IMR-90 (cell line): Measurements from ENCODE around the gene GNAS. TPM values are rescaled to one million over a fixed set of nuclear protein-coding genes. Genes with fewer than 3 reads are reported as not detected.

ENCODE experiments used
- ATAC-seq: fragments of 200-7000 bp; cut with Tn5 transposase; 2 replicates; pipeline ENCODE4 v1.9.1; 2020; ENCODE audit warnings: low read depth, mild to moderate bottlenecking, moderate library complexity
- BruUV-seq: library from RNA; stranded (reverse); fragments of 400-500 nt; replicated peaks from 2 replicates; lab custom pipeline; 2021; lab: Mats Ljungman, UMichigan
- CTCF ChIA-PET: fragments of 300-600 bp; formaldehyde crosslinking; extraction: SDS; loops from one replicate; lab custom pipeline; 2021; ENCODE audit warnings: antibody characterized with exemption; lab: Yijun Ruan, JAX
- POLR2A ChIA-PET: fragments of 300-600 bp; sonication (Branson Sonifier 250); formaldehyde crosslinking; loops from one replicate; lab custom pipeline; 2022; ENCODE audit warnings: antibody characterized with exemption; ENCODE audit not compliant: unreplicated experiment; lab: Charles Lee
- DNase-seq: peaks from one replicate; pipeline ENCODE4 v3.0.0; 2013
- H2AFZ ChIP-seq: replicated peaks from 2 replicates; pipeline ENCODE3; 2013; ENCODE audit warnings: low read length, mild to moderate bottlenecking; ENCODE audit not compliant: poor library complexity
- H2AK5ac ChIP-seq: 2 replicates; pipeline ENCODE4 v1.6.1; 2013; ENCODE audit warnings: low read depth, low read length, inconsistent platforms
- H2AK9ac ChIP-seq: replicated peaks from 2 replicates; pipeline ENCODE3; 2013; ENCODE audit warnings: mild to moderate bottlenecking, low read depth, low read length, moderate library complexity; ENCODE audit not compliant: poor library complexity
- H2BK120ac ChIP-seq: 2 replicates; pipeline ENCODE4 v1.6.1; 2013; ENCODE audit warnings: low read depth, low read length, inconsistent platforms
- H2BK15ac ChIP-seq: 3 replicates; pipeline ENCODE4 v1.6.1; 2013; ENCODE audit warnings: low read depth, low read length, inconsistent platforms
- H2BK20ac ChIP-seq: 2 replicates; pipeline ENCODE4 v1.6.1; 2013; ENCODE audit warnings: low read depth, mild to moderate bottlenecking, inconsistent platforms, low read length, moderate library complexity
- H2BK5ac ChIP-seq: 2 replicates; pipeline ENCODE4 v1.6.1; 2013; ENCODE audit warnings: mild to moderate bottlenecking, low read depth, low read length, inconsistent platforms; ENCODE audit not compliant: poor library complexity, severe bottlenecking
- H3K14ac ChIP-seq: replicated peaks from 2 replicates; pipeline ENCODE4 v1.6.1; 2013; ENCODE audit warnings: low read depth, low read length, inconsistent platforms
- H3K18ac ChIP-seq: 2 replicates; pipeline ENCODE4 v1.6.1; 2013; ENCODE audit warnings: low read depth, low read length, control low read depth
- H3K23ac ChIP-seq: 2 replicates; pipeline ENCODE4 v1.6.1; 2013; ENCODE audit warnings: low read depth, low read length, inconsistent platforms
- H3K27ac ChIP-seq: 2 replicates; pipeline ENCODE4 v1.5.1; 2013; ENCODE audit warnings: mild to moderate bottlenecking, control low read depth, low read length; ENCODE audit not compliant: insufficient read depth
- H3K27me3 ChIP-seq: 2 replicates; pipeline ENCODE4 v1.6.1; 2013; ENCODE audit warnings: low read length; ENCODE audit not compliant: control insufficient read depth, insufficient read depth
- H3K36me3 ChIP-seq: 2 replicates; pipeline ENCODE4 v1.6.1; 2013; ENCODE audit warnings: low read length, mixed read lengths; ENCODE audit not compliant: control insufficient read depth, insufficient read depth
- H3K4ac ChIP-seq: 2 replicates; pipeline ENCODE4 v1.6.1; 2013; ENCODE audit warnings: low read depth, low read length, inconsistent platforms
- H3K4me1 ChIP-seq: 2 replicates; pipeline ENCODE4 v1.6.1; 2013; ENCODE audit warnings: low read length, mixed read lengths; ENCODE audit not compliant: control insufficient read depth, insufficient read depth
- H3K4me2 ChIP-seq: 2 replicates; pipeline ENCODE4 v1.6.1; 2013; ENCODE audit warnings: low read depth, mild to moderate bottlenecking, control low read depth, low read length, moderate library complexity
- H3K4me3 ChIP-seq: 2 replicates; pipeline ENCODE4 v1.5.1; 2013; ENCODE audit warnings: low read depth, mild to moderate bottlenecking, control low read depth, low read length, moderate library complexity; ENCODE audit not compliant: insufficient read depth
- H3K56ac ChIP-seq: 2 replicates; pipeline ENCODE4 v1.6.1; 2013; ENCODE audit warnings: low read length, inconsistent platforms; ENCODE audit not compliant: insufficient read depth; ENCODE audit errors: extremely low read depth
- H3K79me1 ChIP-seq, 2 experiments: 2 replicates each; pipeline ENCODE4 v1.6.1; 2013; ENCODE audit warnings: low read length in 2 of 2, inconsistent platforms in 1 of 2, low read depth in 1 of 2
- H3K9ac ChIP-seq: 2 replicates; pipeline ENCODE4 v1.6.1; 2013; ENCODE audit warnings: low read depth, low read length, control low read depth
- H3K9me1 ChIP-seq: 2 replicates; pipeline ENCODE4 v1.6.1; 2013; ENCODE audit warnings: low read length, inconsistent platforms; ENCODE audit not compliant: insufficient read depth
- H3K9me3 ChIP-seq: 2 replicates; pipeline ENCODE4 v1.6.1; 2013; ENCODE audit warnings: low read length; ENCODE audit not compliant: control insufficient read depth, insufficient read depth
- H4K20me1 ChIP-seq: 2 replicates; pipeline ENCODE4 v1.6.1; 2013; ENCODE audit warnings: low read length, inconsistent platforms; ENCODE audit not compliant: insufficient read depth
- H4K5ac ChIP-seq: 2 replicates; pipeline ENCODE4 v1.6.1; 2013; ENCODE audit warnings: mild to moderate bottlenecking, low read depth, low read length, control low read depth
- H4K8ac ChIP-seq, 2 experiments: 2 replicates each; pipeline ENCODE4 v1.6.1; 2013; ENCODE audit warnings: low read depth in 2 of 2, low read length in 2 of 2, control low read depth in 1 of 2, inconsistent platforms in 1 of 2
- H4K91ac ChIP-seq: 2 replicates; pipeline ENCODE4 v1.6.1; 2013; ENCODE audit warnings: low read depth, low read length, inconsistent platforms; ENCODE audit not compliant: insufficient read depth
- BHLHE40 ChIP-seq: fragments of 150-350 bp; IDR thresholded peaks from 2 replicates; pipeline ENCODE4 v1.6.1; 2016; ENCODE audit warnings: mild to moderate bottlenecking, low read depth, low read length
- CHD1 ChIP-seq: IDR thresholded peaks from 2 replicates; pipeline ENCODE4 v1.6.1; 2012; ENCODE audit warnings: low read depth, low read length, improper control_type of control experiment
- ELK1 ChIP-seq: fragments of 150-350 bp; IDR thresholded peaks from 2 replicates; pipeline ENCODE4 v1.6.1; 2016; ENCODE audit warnings: low read depth, mild to moderate bottlenecking, low read length, moderate library complexity, borderline replicate concordance
- MAZ ChIP-seq: IDR thresholded peaks from 2 replicates; pipeline ENCODE4 v1.6.1; 2012; ENCODE audit warnings: low read depth, mild to moderate bottlenecking, low read length, improper control_type of control experiment, moderate library complexity, borderline replicate concordance
- POLR2A ChIP-seq: IDR thresholded peaks from 2 replicates; pipeline ENCODE4 v1.6.1; 2012; ENCODE audit warnings: mild to moderate bottlenecking, low read depth, low read length
- RAD21 ChIP-seq: IDR thresholded peaks from 2 replicates; pipeline ENCODE4 v1.6.1; 2012; ENCODE audit warnings: low read length, improper control_type of control experiment
- RCOR1 ChIP-seq: IDR thresholded peaks from 2 replicates; pipeline ENCODE4 v1.6.1; 2012; ENCODE audit warnings: mild to moderate bottlenecking, low read length, improper control_type of control experiment; ENCODE audit not compliant: insufficient replicate concordance
- WGBS, 2 experiments: methylation state at CpG; one replicate each; pipeline versions ENCODE4 v1.1.5 to v1.1.7; 2013; ENCODE audit warnings: missing lambda C conversion rate in 2 of 2; ENCODE audit not compliant: insufficient read length in 1 of 2; ENCODE audit errors: extremely low coverage in 2 of 2; 5-methylcytosine and 5-hydroxymethylcytosine counted together
- dilution Hi-C: fragments of 300-500 bp; cut with HindIII; formaldehyde crosslinking; loops from one replicate; pipeline ENCODE4 v1.14.3; 2018; ENCODE audit warnings: low sequenced_read_pairs; ENCODE audit not compliant: unreplicated experiment
- in situ Hi-C: fragments of 300-500 bp; cut with MboI; formaldehyde crosslinking; loops from 3 replicates; pipeline ENCODE4 v1.14.3; 2019; ENCODE audit warnings: low sequenced_read_pairs, inconsistent platforms, mixed read lengths
- intact Hi-C: fragments of 100-400 bp; cut with micrococcal nuclease; formaldehyde crosslinking; loops from 2 replicates; pipeline ENCODE4 v1.10.0; 2022
- polyA plus RNA-seq, 3 experiments: library from polyadenylated mRNA; depleted of rRNA; stranded (reverse); fragments of >200 nt; gene quantifications; 2 replicates each; pipeline ENCODE4 v1.2.3, GENCODE V29; 2012; ENCODE audit warnings: low replicate concordance in 1 of 3
- total RNA-seq: library from RNA; depleted of rRNA; stranded (reverse); fragments of >200 nt; gene quantifications from 2 replicates; pipeline ENCODE4 v1.2.3, GENCODE V29; 2012

Gene GNAS
- total and polyA plus RNA-seq, 2 of the 4 experiments (the other 2 are of a cell fraction): 397 to 1,356 TPM

DNA sequence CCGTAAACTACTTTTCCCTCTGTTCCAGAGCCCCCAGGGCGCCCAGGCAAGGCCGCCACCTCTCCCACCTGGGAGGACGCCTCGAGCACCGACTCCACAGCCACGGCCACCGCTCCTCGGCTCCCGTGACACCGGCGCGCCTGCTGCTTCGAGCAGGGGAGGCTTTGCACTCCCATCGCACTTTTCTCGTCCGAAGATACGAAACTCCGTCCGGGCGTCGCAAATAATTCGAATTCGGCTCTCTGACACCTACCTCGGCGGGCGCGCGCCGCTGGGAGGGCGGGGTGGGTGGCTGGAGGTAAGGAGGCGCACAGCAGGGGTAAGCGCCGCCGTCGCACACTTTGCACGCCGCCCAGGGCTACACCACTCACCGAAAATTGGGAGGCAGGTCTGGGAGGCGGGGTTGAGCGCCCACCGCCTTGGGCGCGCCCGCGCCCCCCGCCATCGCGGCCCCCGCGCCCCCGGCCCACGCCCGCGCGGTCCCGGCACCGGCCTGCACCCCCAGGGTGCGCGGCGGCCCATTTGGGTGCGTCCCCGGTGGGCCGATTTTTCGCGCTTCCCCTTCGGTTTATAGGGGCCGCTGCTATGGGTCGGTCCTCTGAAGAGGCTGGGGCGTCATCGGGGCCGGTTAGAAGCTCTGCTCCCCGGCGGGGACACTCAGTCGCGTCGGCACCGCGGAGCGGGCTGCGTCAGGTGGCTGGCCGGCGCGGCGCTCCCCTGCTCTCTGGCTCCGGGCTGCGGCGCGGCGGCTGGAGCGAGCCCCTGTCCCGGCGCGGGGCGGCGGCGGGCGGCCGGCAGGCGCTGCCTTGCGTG, 36.2 kb downstream of the GNAS start:
- no peaks in the 10 kb centered on the region for H3K36me3 ChIP-seq
- H3K14ac ChIP-seq: 0 out of 2 replicates have a peak overlapping the region, but pooled peaks have one; percentile 33
- ATAC-seq (peak; percentile 33), DNase-seq (peak; percentile 72)
- 0 out of 2 replicates have a peak overlapping the region, but pooled peaks have one; percentile 35 for H2AK5ac ChIP-seq
- H3K27ac ChIP-seq: no peak overlapping the region; the same call in 1 of the 2 replicates
- TF ChIP-seq POLR2A (peak; percentile 98), BHLHE40 (peak; percentile 78), RCOR1 (no peak), MAZ (peak; percentile 33; the same call in 1 of the 2 replicates), ELK1 (no peak), CHD1 (no peak), RAD21 (no peak)
- ChIA-PET POLR2A (interaction anchor here (0.6 kb wide), 1 partner anchor 627 kb away, joined by 3 read pairs; no protein-coding TSS in a partner anchor), CTCF (no interaction called here)
- peak overlapping the region; percentile 91 for H2AFZ ChIP-seq
- no peak overlapping the region for H3K56ac ChIP-seq
- H3K18ac ChIP-seq: no peak overlapping the region
- peak overlapping the region; percentile 88 for H3K9ac ChIP-seq
- H2BK20ac ChIP-seq: no peak overlapping the region
- H4K8ac ChIP-seq: peak overlapping the region; percentile 77 to 93
- H2BK5ac ChIP-seq: peak overlapping the region; percentile 62
- H3K9me1 ChIP-seq: no peaks in the 10 kb centered on the region
- H2AK9ac ChIP-seq: no peak overlapping the region
- WGBS, 2 experiments: 36% methylated on average over 38 of the region's 101 CpGs; no CpG with 5 or more reads in 1 of the 2 experiments
- H3K4me1 ChIP-seq: no peaks in the 10 kb centered on the region; the same call in 1 of the 2 replicates
- peaks cover 0 to 6% of the 10 kb centered on the region in 2 experiments; a peak in 1 of 4 replicates for H3K79me1 ChIP-seq
- no peak overlapping the region for H2BK15ac ChIP-seq
- peaks cover 10% of the 10 kb centered on the region; the same call in 1 of the 2 replicates for H4K20me1 ChIP-seq
- H4K5ac ChIP-seq: peak overlapping the region; percentile 89
- no peak overlapping the region; the same call in 1 of the 2 replicates for H4K91ac ChIP-seq
- peak overlapping the region; percentile 88 for H3K4me2 ChIP-seq
- peak overlapping the region; percentile 75 for H3K23ac ChIP-seq
- peak overlapping the region; percentile 100 for H3K4me3 ChIP-seq
- dilution Hi-C loops (no loop called here), intact Hi-C loops (no loop called here), in situ Hi-C loops (no loop called here)
- no peak overlapping the region for H2BK120ac ChIP-seq
- no TSS peak for BruUV-seq
- peaks cover 7% of the 10 kb centered on the region for H3K27me3 ChIP-seq
- no peaks in the 10 kb centered on the region; the same call in 1 of the 2 replicates for H3K9me3 ChIP-seq
- H3K4ac ChIP-seq: peak overlapping the region; percentile 62; the same call in 1 of the 2 replicates
